Stimulated activated memory B cell treated with anti-CD40 and anti-IgM and Interleukin-4, amounts not matched to agents 10 μg/mL and 1 μg/mL and 100 μg/mL, for 72 hours (primary cell): Measurements from ENCODE around the gene IGSF22.

ENCODE experiments used
- ATAC-seq: fragments of 150-1000 bp; cut with Tn5 transposase; 2 replicates; pipeline ENCODE4 v1.10.0; 2021
- H3K27ac Mint-ChIP-seq: one replicate; pipeline ENCODE4 v1.8.0; 2022; ENCODE audit warnings: mild to moderate bottlenecking, mixed read lengths
- H3K27me3 Mint-ChIP-seq: one replicate; pipeline ENCODE4 v1.8.0; 2022; ENCODE audit warnings: mixed read lengths
- H3K36me3 Mint-ChIP-seq: one replicate; pipeline ENCODE4 v1.8.0; 2022; ENCODE audit warnings: mixed read lengths
- H3K4me1 Mint-ChIP-seq: one replicate; pipeline ENCODE4 v1.8.0; 2022; ENCODE audit warnings: mixed read lengths
- H3K4me3 Mint-ChIP-seq: one replicate; pipeline ENCODE4 v1.8.0; 2022; ENCODE audit warnings: mild to moderate bottlenecking, moderate library complexity, mixed read lengths
- H3K9me3 Mint-ChIP-seq: one replicate; pipeline ENCODE4 v1.8.0; 2022; ENCODE audit warnings: mixed read lengths

IGSF22 gene

GRCh38 chr11:18726040-18726439 is at the start of gene IGSF22:
Gene IGSF22, minus strand, starts transcription at chr11:18726188. Its CDS starts 1,952 bp downstream, at chr11:18724236.
- H3K27ac Mint-ChIP-seq: no peak within 1 kb of the TSS
- H3K4me1 Mint-ChIP-seq: peaks cover 29% of the 10 kb centered on the region

GRCh38 chr11:18774801-18775200 is 48.8 kb upstream of the IGSF22 start:
- peaks cover 9% of the 10 kb centered on the region for H3K4me1 Mint-ChIP-seq
- ATAC-seq: no peak
- no peak overlapping the region for H3K4me3 Mint-ChIP-seq

More at GRCh38 chr11:18726040-18726439, at the start of gene IGSF22:
- no peaks in the 10 kb centered on the region for H3K27me3 Mint-ChIP-seq
- ATAC-seq: no peak
- H3K36me3 Mint-ChIP-seq: no peaks in the 10 kb centered on the region
- H3K4me3 Mint-ChIP-seq: no peak within 1 kb of the TSS
- no peaks in the 10 kb centered on the region for H3K9me3 Mint-ChIP-seq

GRCh38 chr11:18773681-18774080 is 47.7 kb upstream of the IGSF22 start:
- H3K4me1 Mint-ChIP-seq: peaks cover 21% of the 10 kb centered on the region
- no peaks in the 10 kb centered on the region for H3K36me3 Mint-ChIP-seq
- no peak for ATAC-seq
- peaks cover 37% of the 10 kb centered on the region for H3K27me3 Mint-ChIP-seq
- H3K27ac Mint-ChIP-seq: no peak overlapping the region
- H3K9me3 Mint-ChIP-seq: no peaks in the 10 kb centered on the region
- H3K4me3 Mint-ChIP-seq: no peak overlapping the region

More at GRCh38 chr11:18774801-18775200, 48.8 kb upstream of the IGSF22 start:
- Mint-ChIP-seq H3K27ac (no peak overlapping the region), H3K9me3 (no peaks in the 10 kb centered on the region), H3K27me3 (peaks cover 37% of the 10 kb centered on the region), H3K36me3 (no peaks in the 10 kb centered on the region)

GRCh38 chr11:18773104-18773503 is 47.1 kb upstream of the IGSF22 start:
- Mint-ChIP-seq H3K36me3 (no peaks in the 10 kb centered on the region), H3K9me3 (no peaks in the 10 kb centered on the region), H3K27ac (no peak overlapping the region), H3K4me1 (peaks cover 26% of the 10 kb centered on the region), H3K4me3 (no peak overlapping the region), H3K27me3 (peaks cover 37% of the 10 kb centered on the region)
- no peak for ATAC-seq

DNA sequence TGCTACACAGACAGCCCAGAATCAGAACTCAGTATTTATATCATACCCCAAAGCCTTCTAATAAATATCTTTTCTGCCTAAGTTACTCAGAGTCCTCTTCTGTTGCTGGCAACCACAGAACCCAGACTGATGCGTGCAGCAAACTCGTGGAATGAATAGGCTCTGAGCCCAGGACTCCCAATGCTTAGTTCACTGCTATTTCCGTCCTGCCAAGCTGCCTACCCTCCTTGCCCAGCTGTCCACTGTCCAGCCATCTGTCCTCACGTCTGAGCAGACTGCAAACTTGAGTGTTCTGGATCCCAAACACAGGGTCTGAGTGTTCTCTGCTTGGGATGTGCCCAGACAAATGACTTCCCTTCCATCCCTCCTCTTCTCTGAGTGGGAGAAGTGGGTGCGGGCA is 46.2 kb upstream of the IGSF22 start:
- peaks cover 35% of the 10 kb centered on the region for H3K4me1 Mint-ChIP-seq
- H3K9me3 Mint-ChIP-seq: no peaks in the 10 kb centered on the region
- no peak for ATAC-seq
- H3K27ac Mint-ChIP-seq: peak overlapping the region; percentile 42
- H3K27me3 Mint-ChIP-seq: peaks cover 37% of the 10 kb centered on the region
- no peak overlapping the region for H3K4me3 Mint-ChIP-seq
- no peaks in the 10 kb centered on the region for H3K36me3 Mint-ChIP-seq

DNA sequence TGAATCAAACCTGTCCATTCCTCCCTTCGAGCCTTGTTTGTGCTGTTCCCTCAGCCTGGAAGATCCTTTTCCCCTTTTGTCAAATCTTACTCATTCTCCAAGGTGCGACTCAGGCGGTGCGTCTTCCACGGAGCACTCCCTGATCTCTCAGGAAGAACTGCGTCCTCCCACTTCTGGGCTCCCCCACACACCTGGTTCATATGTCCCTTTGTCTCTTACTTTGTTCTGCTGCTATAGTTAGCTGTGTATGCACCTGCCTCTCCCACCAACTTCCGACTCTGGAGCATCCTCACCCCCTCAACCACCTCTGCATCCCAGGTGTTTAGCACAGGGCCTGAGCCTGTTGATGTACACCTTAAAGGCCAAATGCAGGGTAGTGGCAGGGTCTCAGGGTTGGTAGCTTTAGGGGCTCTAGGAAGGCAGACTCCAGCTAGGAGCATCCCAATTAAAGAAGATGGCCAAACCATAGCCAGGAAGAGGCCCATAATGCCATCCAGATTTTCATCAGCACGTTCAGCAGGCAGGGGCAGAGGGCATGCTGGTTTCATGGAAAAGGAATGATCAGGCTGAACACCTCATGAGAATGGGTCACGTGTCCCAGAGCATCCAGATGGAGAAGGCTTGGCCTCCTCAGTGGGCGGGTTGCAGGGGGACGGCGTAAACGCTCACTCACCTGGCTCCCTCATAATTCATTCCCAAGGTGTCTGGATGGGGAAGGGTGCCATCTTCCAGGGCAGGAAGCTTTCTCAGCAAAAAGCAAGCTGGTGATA is 45.5 kb upstream of the IGSF22 start:
- no peak overlapping the region for H3K4me3 Mint-ChIP-seq
- H3K27ac Mint-ChIP-seq: peak overlapping the region; percentile 42
- H3K36me3 Mint-ChIP-seq: no peaks in the 10 kb centered on the region
- H3K27me3 Mint-ChIP-seq: peaks cover 37% of the 10 kb centered on the region
- H3K4me1 Mint-ChIP-seq: peaks cover 36% of the 10 kb centered on the region
- H3K9me3 Mint-ChIP-seq: no peaks in the 10 kb centered on the region
- ATAC-seq: no peak

GRCh38 chr11:18770479-18771125 is 44.6 kb upstream of the IGSF22 start:
- Mint-ChIP-seq H3K27ac (peak overlapping the region; percentile 42), H3K27me3 (peaks cover 39% of the 10 kb centered on the region), H3K9me3 (no peaks in the 10 kb centered on the region), H3K4me3 (no peak overlapping the region), H3K4me1 (peaks cover 36% of the 10 kb centered on the region), H3K36me3 (no peaks in the 10 kb centered on the region)
- ATAC-seq: no peak

DNA sequence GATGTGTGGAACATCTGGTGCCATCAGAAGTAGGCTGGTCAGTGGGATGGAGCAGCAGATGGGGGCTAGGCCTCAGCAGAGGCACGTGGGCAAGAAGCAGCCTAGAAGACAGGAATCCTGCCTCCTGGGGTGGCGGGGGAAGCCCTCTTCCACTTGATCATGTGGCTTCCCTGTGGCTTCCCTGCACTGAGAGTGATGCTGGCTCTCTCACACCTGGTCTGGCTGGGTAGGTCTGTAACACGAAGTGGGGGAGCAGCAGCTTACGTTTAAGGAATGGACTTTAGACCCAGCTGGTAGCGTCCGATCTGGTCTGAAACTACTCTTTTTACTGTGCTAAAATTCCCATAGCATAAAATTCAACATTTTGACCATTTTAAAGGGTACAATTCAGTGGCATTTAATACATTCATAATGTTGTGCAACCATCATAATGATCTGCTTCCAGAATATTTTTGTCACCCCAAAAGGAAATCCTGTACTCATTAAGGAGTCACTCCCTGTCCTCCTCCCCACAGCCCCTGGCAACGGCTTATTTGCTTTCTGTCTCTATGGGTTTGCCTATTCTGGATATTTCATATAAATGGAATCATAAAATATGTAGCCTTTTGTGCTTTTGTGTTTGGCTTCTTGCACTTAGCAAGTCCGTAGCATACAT is 43.9 kb upstream of the IGSF22 start:
- Mint-ChIP-seq H3K9me3 (no peaks in the 10 kb centered on the region), H3K27ac (peak overlapping the region; percentile 84), H3K27me3 (peaks cover 39% of the 10 kb centered on the region), H3K4me1 (peaks cover 36% of the 10 kb centered on the region), H3K36me3 (no peaks in the 10 kb centered on the region), H3K4me3 (no peak overlapping the region)
- peak; percentile 56 for ATAC-seq

- Mint-ChIP-seq H3K4me3 (no peak overlapping the region), H3K4me1 (peaks cover 39% of the 10 kb centered on the region), H3K27ac (peak overlapping the region; percentile 84), H3K27me3 (peaks cover 39% of the 10 kb centered on the region), H3K9me3 (no peaks in the 10 kb centered on the region), H3K36me3 (no peaks in the 10 kb centered on the region)
- ATAC-seq: no peak
Measured at GRCh38 chr11:18768978-18769377, 43.0 kb upstream of the IGSF22 start.

DNA sequence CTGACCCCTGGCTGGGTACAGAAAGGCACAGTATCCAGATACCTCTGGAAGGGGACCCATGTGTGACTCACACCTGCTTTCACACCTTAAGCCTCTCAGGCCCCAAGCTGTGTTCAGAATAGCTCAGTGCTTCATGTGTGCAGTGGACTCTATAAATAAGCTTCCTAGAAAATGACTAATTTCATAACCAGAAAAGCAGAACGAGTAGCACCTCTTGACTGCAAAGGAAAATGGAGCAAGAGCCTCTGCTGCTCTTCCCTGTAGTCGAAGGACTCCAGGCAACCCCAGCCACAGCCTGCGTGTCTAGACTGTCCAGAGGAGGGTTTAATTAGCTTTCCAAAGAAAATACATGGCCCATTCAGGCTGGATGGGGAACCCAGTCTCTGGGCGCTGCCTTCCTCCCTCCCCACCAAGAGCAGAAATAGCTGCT is 42.5 kb upstream of the IGSF22 start:
- Mint-ChIP-seq H3K27ac (peak overlapping the region; percentile 84), H3K4me1 (peaks cover 41% of the 10 kb centered on the region), H3K9me3 (no peaks in the 10 kb centered on the region), H3K4me3 (peak overlapping the region; percentile 66), H3K27me3 (peaks cover 39% of the 10 kb centered on the region), H3K36me3 (no peaks in the 10 kb centered on the region)
- peak; percentile 82 for ATAC-seq

GRCh38 chr11:18766015-18766414 is 40.0 kb upstream of the IGSF22 start:
- Mint-ChIP-seq H3K9me3 (no peaks in the 10 kb centered on the region), H3K27ac (no peak overlapping the region), H3K4me1 (peaks cover 41% of the 10 kb centered on the region), H3K4me3 (no peak overlapping the region), H3K36me3 (no peaks in the 10 kb centered on the region), H3K27me3 (peaks cover 17% of the 10 kb centered on the region)
- ATAC-seq: no peak

GRCh38 chr11:18765554-18765953 is 39.6 kb upstream of the IGSF22 start:
- Mint-ChIP-seq H3K9me3 (no peaks in the 10 kb centered on the region), H3K27ac (no peak overlapping the region), H3K36me3 (no peaks in the 10 kb centered on the region), H3K27me3 (peaks cover 13% of the 10 kb centered on the region), H3K4me1 (peaks cover 39% of the 10 kb centered on the region), H3K4me3 (no peak overlapping the region)
- no peak for ATAC-seq

DNA sequence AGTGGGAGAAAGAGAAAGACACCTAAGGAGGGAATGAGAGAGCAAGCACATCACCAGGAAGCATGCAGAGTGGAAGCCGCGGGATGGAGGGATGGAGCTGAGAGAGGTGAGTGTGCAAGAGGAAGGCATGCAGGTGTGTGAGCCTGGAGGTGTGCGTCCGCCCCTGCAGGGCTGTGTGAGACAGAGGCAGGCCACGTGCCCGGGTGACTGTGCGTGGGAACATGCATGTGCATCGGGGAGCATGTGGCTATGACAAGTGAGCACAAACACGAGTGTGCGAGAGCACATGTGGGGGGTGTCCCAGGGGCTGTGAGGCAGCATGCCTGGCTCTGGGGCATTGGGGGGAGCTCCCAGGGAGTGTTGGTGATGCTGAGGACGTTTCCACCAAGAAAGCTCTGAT is 35.8 kb upstream of the IGSF22 start:
- no peak overlapping the region for H3K4me3 Mint-ChIP-seq
- peaks cover 5% of the 10 kb centered on the region for H3K4me1 Mint-ChIP-seq
- H3K27ac Mint-ChIP-seq: no peak overlapping the region
- no peaks in the 10 kb centered on the region for H3K36me3 Mint-ChIP-seq
- H3K27me3 Mint-ChIP-seq: peaks cover 9% of the 10 kb centered on the region
- ATAC-seq: no peak
- no peaks in the 10 kb centered on the region for H3K9me3 Mint-ChIP-seq

GRCh38 chr11:18761144-18761543 is 35.2 kb upstream of the IGSF22 start:
- Mint-ChIP-seq H3K4me1 (peaks cover 5% of the 10 kb centered on the region), H3K27ac (no peak overlapping the region), H3K4me3 (no peak overlapping the region), H3K27me3 (peaks cover 9% of the 10 kb centered on the region), H3K9me3 (no peaks in the 10 kb centered on the region), H3K36me3 (no peaks in the 10 kb centered on the region)
- ATAC-seq: no peak

GRCh38 chr11:18757811-18758210 is 31.8 kb upstream of the IGSF22 start:
- Mint-ChIP-seq H3K27ac (no peak overlapping the region), H3K4me1 (no peaks in the 10 kb centered on the region), H3K27me3 (peaks cover 12% of the 10 kb centered on the region), H3K36me3 (no peaks in the 10 kb centered on the region), H3K9me3 (no peaks in the 10 kb centered on the region), H3K4me3 (no peak overlapping the region)
- ATAC-seq: no peak
